B cell (primary cell): ENCODE measurements around the gene AKR1A1. TPM values are rescaled to one million over a fixed set of nuclear protein-coding genes. Genes with fewer than 3 reads are reported as not detected.
A peak's percentile ranks its signal among the peaks of the same experiment; 100 is the strongest.

Experiments
- ATAC-seq: fragments of 200-7000 bp; cut with Tn5 transposase; one replicate; pipeline ENCODE4 v1.10.0; 2021; ENCODE audit warnings: low read depth, mild to moderate bottlenecking, moderate number of reproducible peaks, moderate library complexity
- CTCF ChIA-PET: fragments of 350-600 bp; sonication (Branson Sonifier 250); formaldehyde crosslinking; loops from one replicate; lab custom pipeline; 2021; ENCODE audit warnings: antibody characterized with exemption, inconsistent platforms; lab: Charles Lee
- POLR2A ChIA-PET: fragments of 350-600 bp; sonication (Branson Sonifier 250); formaldehyde crosslinking; loops from one replicate; lab custom pipeline; 2021; ENCODE audit warnings: antibody characterized with exemption; lab: Charles Lee
- DNase-seq: peaks from one replicate; pipeline ENCODE4 v3.0.0; 2013
- H2AFZ ChIP-seq: 2 replicates; pipeline ENCODE4 v1.6.1; 2012; ENCODE audit warnings: mild to moderate bottlenecking, low read depth, low read length; ENCODE audit not compliant: insufficient read depth, poor library complexity, severe bottlenecking
- H3K27ac ChIP-seq, 2 donors: 1 replicate in 1 of 2; 2 replicates in 1 of 2; pipeline ENCODE4 v1.5.1; 2012 to 2013; ENCODE audit warnings: low read length in 2 of 2, mild to moderate bottlenecking in 2 of 2, moderate library complexity in 1 of 2
- H3K27me3 ChIP-seq, 4 experiments: fragments of 200-600 bp in 1 of 4; sonication (generic) in 1 of 4; replicated peaks in 1 of 4; 1 replicate in 2 of 4; 2 replicates in 2 of 4; pipeline versions ENCODE4 v1.6.1 to v1.7.0; 2013 to 2016; ENCODE audit warnings: low read length in 3 of 4, mild to moderate bottlenecking in 2 of 4, mixed read lengths in 1 of 4, moderate library complexity in 1 of 4; ENCODE audit not compliant: insufficient read depth in 4 of 4, control insufficient read depth in 3 of 4; ENCODE audit errors: control extremely low read depth in 1 of 4
- H3K36me3 ChIP-seq, 2 experiments: replicated peaks in 1 of 2; 1 replicate in 1 of 2; 2 replicates in 1 of 2; pipeline versions ENCODE4 v1.6.1 to v1.7.1; 2013; ENCODE audit warnings: low read length in 1 of 2; ENCODE audit not compliant: insufficient read depth in 2 of 2, control insufficient read depth in 1 of 2; ENCODE audit errors: control extremely low read depth in 1 of 2, extremely low read depth in 1 of 2
- H3K4me1 ChIP-seq, 2 donors: fragments of 200-600 bp in 1 of 2; sonication (generic) in 1 of 2; 1 replicate in 1 of 2; 2 replicates in 1 of 2; pipeline versions ENCODE4 v1.5.1 to v1.6.1; 2013 to 2017; ENCODE audit warnings: low read length in 2 of 2; ENCODE audit not compliant: control insufficient read depth in 2 of 2, insufficient read depth in 2 of 2
- H3K4me2 ChIP-seq: replicated peaks from 2 replicates; pipeline ENCODE3; 2012; ENCODE audit warnings: mild to moderate bottlenecking, low read depth, low read length; ENCODE audit not compliant: poor library complexity, severe bottlenecking
- H3K4me3 ChIP-seq, 5 experiments: fragments of 200-600 bp in 1 of 5; sonication (generic) in 1 of 5; 1 replicate in 3 of 5; 2 replicates in 2 of 5; pipeline versions ENCODE4 v1.5.1 to v1.7.0; 2011 to 2016; ENCODE audit warnings: low read length in 4 of 5, mild to moderate bottlenecking in 4 of 5, low read depth in 2 of 5, control low read depth in 1 of 5, moderate library complexity in 1 of 5; ENCODE audit not compliant: insufficient read depth in 1 of 5; ENCODE audit errors: control extremely low read depth in 1 of 5, extremely low read depth in 1 of 5
- H3K79me2 ChIP-seq: fragments of 200-600 bp; sonication (generic); one replicate; pipeline ENCODE4 v1.6.0; 2016; ENCODE audit warnings: low read length; ENCODE audit not compliant: control insufficient read depth, insufficient read depth
- H3K9ac ChIP-seq: fragments of 200-600 bp; sonication (generic); 2 replicates; pipeline ENCODE4 v1.6.1; 2017; ENCODE audit warnings: mild to moderate bottlenecking, low read length, moderate library complexity
- H3K9me3 ChIP-seq, 3 donors: one replicate each; pipeline versions ENCODE4 v1.6.1 to v1.7.1; 2013; ENCODE audit warnings: low read length in 2 of 3; ENCODE audit not compliant: control insufficient read depth in 2 of 3, insufficient read depth in 1 of 3; ENCODE audit errors: control extremely low read depth in 1 of 3
- H4K20me1 ChIP-seq: 2 replicates; pipeline ENCODE4 v1.6.0; 2012; ENCODE audit warnings: mild to moderate bottlenecking, low read length; ENCODE audit not compliant: insufficient read depth, control insufficient read depth, poor library complexity, severe bottlenecking
- H3K27ac Mint-ChIP-seq: one replicate; pipeline ENCODE4 v1.8.0; 2021; ENCODE audit warnings: mixed read lengths
- H3K27me3 Mint-ChIP-seq: one replicate; pipeline ENCODE4 v1.8.0; 2021; ENCODE audit warnings: mixed read lengths
- H3K4me1 Mint-ChIP-seq: one replicate; pipeline ENCODE4 v1.8.0; 2021; ENCODE audit warnings: mixed read lengths
- H3K4me3 Mint-ChIP-seq: one replicate; pipeline ENCODE4 v1.8.0; 2021; ENCODE audit warnings: mixed read lengths
- H3K9me3 Mint-ChIP-seq: one replicate; pipeline ENCODE4 v1.8.0; 2022; ENCODE audit warnings: mixed read lengths; ENCODE audit not compliant: insufficient read depth
- EZH2 ChIP-seq: IDR thresholded peaks from 2 replicates; pipeline ENCODE4 v1.6.1; 2012; ENCODE audit warnings: borderline replicate concordance, low read depth, mild to moderate bottlenecking, moderate library complexity, low read length; ENCODE audit not compliant: insufficient read depth, poor library complexity, severe bottlenecking
- WGBS: methylation state at CpG from one replicate; pipeline ENCODE4 v1.1.5; 2013; ENCODE audit warnings: missing lambda C conversion rate; ENCODE audit not compliant: insufficient coverage; 5-methylcytosine and 5-hydroxymethylcytosine counted together
- intact Hi-C: fragments of 100-400 bp; cut with micrococcal nuclease; formaldehyde crosslinking; loops from one replicate; pipeline ENCODE4 v1.10.0; 2022
- polyA plus RNA-seq: library from polyadenylated mRNA; depleted of rRNA; stranded (reverse); fragments of >200 nt; gene quantifications from 2 replicates; pipeline ENCODE4 v1.2.3, GENCODE V29; 2012
- total RNA-seq, 2 donors: library from RNA; stranded (reverse); fragments of 120-200 nt in 1 of 2; gene quantifications; 1 replicate in 1 of 2; 2 replicates in 1 of 2; pipeline versions ENCODE4 v1.2.3 to v1.2.4, GENCODE V29; 2013 to 2022
- TF ChIP-seq, protein P1 (sequence below): fragments of 200-600 bp; IDR thresholded peaks from one replicate; pipeline ENCODE4 v1.8.0; 2022; ENCODE audit warnings: antibody characterized with exemption, mild to moderate bottlenecking

AKR1A1 gene
- total and polyA plus RNA-seq, 2 donors (not counting 1 experiment from before 2014, with no cell fraction given) = 145 to 163 TPM

- Mint-ChIP-seq H3K9me3 (no peaks in the 10 kb centered on the region), H3K4me1 (peaks cover 44% of the 10 kb centered on the region), H3K27ac (peak within 1 kb of the TSS; percentile 97), H3K4me3 (peak within 1 kb of the TSS; percentile 99), H3K27me3 (no peaks in the 10 kb centered on the region)
- 0% methylated on average over 40 of the region's 41 CpGs for WGBS
- H2AFZ ChIP-seq = peak within 1 kb of the TSS; percentile 94
- intact Hi-C loops = loop anchor here (1.0 to 5.0 kb wide), 12 partner anchors 34 to 871 kb away; partner anchors contain the start of genes AKR1A1, CCDC163, EIF2B3 and IPP
- H4K20me1 ChIP-seq = peaks cover 37% of the 10 kb centered on the region
- peak within 1 kb of the TSS; percentile 89 for H3K4me2 ChIP-seq
- ATAC-seq = peak; percentile 59
- H3K27ac ChIP-seq = peak within 1 kb of the TSS; percentile 80 to 82
- H3K79me2 ChIP-seq = peaks cover 46% of the 10 kb centered on the region
- peak within 1 kb of the TSS; percentile 91 to 100 (median 97) for H3K4me3 ChIP-seq
- H3K4me1 ChIP-seq = peaks cover 40 to 49% of the 10 kb centered on the region in 2 donors
- TF ChIP-seq, protein P1, sequence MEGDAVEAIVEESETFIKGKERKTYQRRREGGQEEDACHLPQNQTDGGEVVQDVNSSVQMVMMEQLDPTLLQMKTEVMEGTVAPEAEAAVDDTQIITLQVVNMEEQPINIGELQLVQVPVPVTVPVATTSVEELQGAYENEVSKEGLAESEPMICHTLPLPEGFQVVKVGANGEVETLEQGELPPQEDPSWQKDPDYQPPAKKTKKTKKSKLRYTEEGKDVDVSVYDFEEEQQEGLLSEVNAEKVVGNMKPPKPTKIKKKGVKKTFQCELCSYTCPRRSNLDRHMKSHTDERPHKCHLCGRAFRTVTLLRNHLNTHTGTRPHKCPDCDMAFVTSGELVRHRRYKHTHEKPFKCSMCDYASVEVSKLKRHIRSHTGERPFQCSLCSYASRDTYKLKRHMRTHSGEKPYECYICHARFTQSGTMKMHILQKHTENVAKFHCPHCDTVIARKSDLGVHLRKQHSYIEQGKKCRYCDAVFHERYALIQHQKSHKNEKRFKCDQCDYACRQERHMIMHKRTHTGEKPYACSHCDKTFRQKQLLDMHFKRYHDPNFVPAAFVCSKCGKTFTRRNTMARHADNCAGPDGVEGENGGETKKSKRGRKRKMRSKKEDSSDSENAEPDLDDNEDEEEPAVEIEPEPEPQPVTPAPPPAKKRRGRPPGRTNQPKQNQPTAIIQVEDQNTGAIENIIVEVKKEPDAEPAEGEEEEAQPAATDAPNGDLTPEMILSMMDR = no peak
- TF ChIP-seq EZH2 = no peak
- no peaks in the 10 kb centered on the region for H3K36me3 ChIP-seq
- DNase-seq = peak; percentile 95
- peaks cover 0 to 10% (median 0%) of the 10 kb centered on the region in 3 donors for H3K9me3 ChIP-seq
- CTCF ChIA-PET = interaction anchor here (0.8 to 6.9 kb wide), 8 partner anchors 14 to 570 kb away, joined by 3 to 57 read pairs (median 7); partner anchors contain the start of gene AKR1A1
- no peaks in the 10 kb centered on the region for H3K27me3 ChIP-seq
- peak within 1 kb of the TSS; percentile 92 for H3K9ac ChIP-seq
- POLR2A ChIA-PET = interaction anchor here (0.9 to 4.1 kb wide), 9 partner anchors 17 to 719 kb away, joined by 3 to 31 read pairs (median 8); partner anchors contain the start of genes AKR1A1, GPBP1L1, LRRC41 and MUTYH
Observed at GRCh38 chr1:45583666-45584350, 33.2 kb downstream of the AKR1A1 start, which contains the start of gene NASP. NASP (plus strand) TSS chr1:45584041; CDS start chr1:45584147, 106 bp downstream.
